ENCODE results near the gene UBN1. TPM values are rescaled to one million over a fixed set of nuclear protein-coding genes. Genes with fewer than 3 reads are reported as not detected.

The UBN1 gene
- total and polyA plus RNA-seq, 4 donors: 7.3 to 19.7 (median 14.2) TPM

- Histone ChIP-seq H3K27ac (ENCODE audit: low read depth in 1 of 2, low read length in 2 of 2) (no peak overlapping the region), H3K4me1 (ENCODE audit: control insufficient read depth in 4 of 4, insufficient read depth in 4 of 4, low read length in 3 of 4) (peaks cover 4 to 23% (median 17%) of the 10 kb centered on the region in 4 donors), H3K9me3 (ENCODE audit: control insufficient read depth in 4 of 4, low read length in 3 of 4) (no peaks in the 10 kb centered on the region), H3K36me3 (ENCODE audit: control insufficient read depth in 4 of 4, insufficient read depth in 3 of 4, low read depth in 1 of 4, low read length in 3 of 4) (peaks cover 0 to 6% (median 1%) of the 10 kb centered on the region in 4 donors), H3K27me3 (ENCODE audit: control insufficient read depth in 4 of 4, insufficient read depth in 4 of 4, low read length in 3 of 4) (no peaks in the 10 kb centered on the region), H3K9ac (ENCODE audit: low read depth in 1 of 2, low read length in 2 of 2) (no peak overlapping the region), H3K4me3 (ENCODE audit: low read depth in 1 of 3, low read length in 3 of 3) (no peak overlapping the region)
- 84% methylated on average over 18 of the region's 18 CpGs for WGBS
- no peak for DNase-seq (ENCODE audit: low spot score)
- TF ChIP-seq RXRA (IDR thresholded peaks at IDR 0.05) (no peak), HNF4A (conservative IDR thresholded peaks at IDR 0.05) (no peak), GABPA (IDR thresholded peaks at IDR 0.05 in 1 of 2, conservative IDR thresholded peaks at IDR 0.05 in 1 of 2) (no peak), MAX (IDR thresholded peaks at IDR 0.05) (no peak), ATF3 (IDR thresholded peaks at IDR 0.05) (no peak), JUND (IDR thresholded peaks at IDR 0.05) (no peak), SP1 (IDR thresholded peaks at IDR 0.05) (no peak), EGR1 (IDR thresholded peaks at IDR 0.05; ENCODE audit: low read depth in 2 of 2) (no peak), CTCF (IDR thresholded peaks at IDR 0.05; ENCODE audit: low read depth, low read length, missing input control) (no peak), FOXA1 (IDR thresholded peaks at IDR 0.05) (no peak), RAD21 (IDR thresholded peaks at IDR 0.05) (no peak), TAF1 (conservative IDR thresholded peaks at IDR 0.05) (no peak)
Observed at GRCh38 chr16:4922721-4923342, 75.6 kb downstream of the UBN1 start.

- Histone ChIP-seq H3K36me3 (ENCODE audit: control insufficient read depth in 4 of 4, insufficient read depth in 3 of 4, low read depth in 1 of 4, low read length in 3 of 4) (peaks cover 0 to 6% (median 1%) of the 10 kb centered on the region in 4 donors), H3K4me3 (ENCODE audit: low read depth in 1 of 3, low read length in 3 of 3) (no peak overlapping the region), H3K27me3 (ENCODE audit: control insufficient read depth in 4 of 4, insufficient read depth in 4 of 4, low read length in 3 of 4) (no peaks in the 10 kb centered on the region), H3K4me1 (ENCODE audit: control insufficient read depth in 4 of 4, insufficient read depth in 4 of 4, low read length in 3 of 4) (peaks cover 4 to 23% (median 17%) of the 10 kb centered on the region in 4 donors), H3K9me3 (ENCODE audit: control insufficient read depth in 4 of 4, low read length in 3 of 4) (no peaks in the 10 kb centered on the region), H3K27ac (ENCODE audit: low read depth in 1 of 2, low read length in 2 of 2) (no peak overlapping the region), H3K9ac (ENCODE audit: low read depth in 1 of 2, low read length in 2 of 2) (no peak overlapping the region)
- no peak for TF ChIP-seq NR2F2 (IDR thresholded peaks at IDR 0.05)
- TF ChIP-seq EGR1 (IDR thresholded peaks at IDR 0.05; ENCODE audit: low read depth in 2 of 2): no peak
- no peak for TF ChIP-seq RXRA (IDR thresholded peaks at IDR 0.05)
- TF ChIP-seq HNF4A (conservative IDR thresholded peaks at IDR 0.05): no peak
- TF ChIP-seq SP1 (IDR thresholded peaks at IDR 0.05): no peak
- TF ChIP-seq TAF1 (conservative IDR thresholded peaks at IDR 0.05): no peak
- TF ChIP-seq ZBTB33 (IDR thresholded peaks at IDR 0.05): no peak
- TF ChIP-seq MAX (IDR thresholded peaks at IDR 0.05): no peak
- TF ChIP-seq JUND (IDR thresholded peaks at IDR 0.05): no peak
- TF ChIP-seq CTCF (IDR thresholded peaks at IDR 0.05; ENCODE audit: low read depth, low read length, missing input control): no peak
- no peak for TF ChIP-seq YY1 (IDR thresholded peaks at IDR 0.05)
- TF ChIP-seq ATF3 (IDR thresholded peaks at IDR 0.05): no peak
- TF ChIP-seq REST (IDR thresholded peaks at IDR 0.05): no peak
- DNase-seq (ENCODE audit: low spot score): no peak
- 89% methylated on average over 6 of the region's 6 CpGs for WGBS
Observed at GRCh38 chr16:4923853-4924252, 76.6 kb downstream of the UBN1 start.

Measured in liver (tissue), 9 donors.